H1 (cell line): Measurements from ENCODE around the gene ILF3. TPM values are rescaled to one million over a fixed set of nuclear protein-coding genes. Genes with fewer than 3 reads are reported as not detected.

Experiments used
- CTCF ChIA-PET: fragments of 300-600 bp; sonication (Branson Sonifier 250); formaldehyde crosslinking; loops from one replicate; lab custom pipeline; 2021; ENCODE audit not compliant: partially characterized antibody; lab: Charles Lee
- POLR2A ChIA-PET: fragments of 300-600 bp; sonication (Branson Sonifier 250); formaldehyde crosslinking; loops from one replicate; lab custom pipeline; 2021; ENCODE audit warnings: inconsistent platforms; ENCODE audit not compliant: partially characterized antibody; lab: Charles Lee
- DNase-seq, 2 experiments: peaks; one replicate each; pipeline versions ENCODE4 v3.0.0 to v3.0.0-alpha.2; 2010 to 2022; ENCODE audit warnings: low spot score in 2 of 2, low read depth in 1 of 2, mixed read lengths in 1 of 2
- FAIRE-seq: peaks from 2 replicates; lab custom pipeline; 2011; peaks lifted over from hg19 to GRCh38; lab: Jason Lieb, UNC
- H2AFZ ChIP-seq: 2 replicates; pipeline ENCODE4 v1.8.1; 2012; ENCODE audit warnings: low read length, inconsistent platforms
- H2AK5ac ChIP-seq: 2 replicates; pipeline ENCODE4 v1.6.1; 2013; ENCODE audit warnings: low read depth, low read length
- H2BK120ac ChIP-seq: replicated peaks from 2 replicates; pipeline ENCODE3; 2013; ENCODE audit warnings: low read depth, low read length, inconsistent platforms
- H2BK12ac ChIP-seq: 2 replicates; pipeline ENCODE4 v1.6.1; 2013; ENCODE audit warnings: low read depth, low read length
- H2BK15ac ChIP-seq: 2 replicates; pipeline ENCODE4 v1.6.1; 2013; ENCODE audit warnings: low read length
- H2BK20ac ChIP-seq: 2 replicates; pipeline ENCODE4 v1.6.1; 2013; ENCODE audit warnings: low read length
- H2BK5ac ChIP-seq: 2 replicates; pipeline ENCODE4 v1.6.1; 2013; ENCODE audit warnings: low read depth, low read length
- H3K14ac ChIP-seq: 2 replicates; pipeline ENCODE4 v1.6.1; 2013; ENCODE audit warnings: inconsistent platforms; ENCODE audit not compliant: insufficient read length
- H3K18ac ChIP-seq: 2 replicates; pipeline ENCODE4 v1.6.1; 2013; ENCODE audit warnings: low read length; ENCODE audit errors: extremely low read depth
- H3K23ac ChIP-seq: 2 replicates; pipeline ENCODE4 v1.6.1; 2013; ENCODE audit warnings: inconsistent platforms; ENCODE audit not compliant: insufficient read length
- H3K23me2 ChIP-seq: 2 replicates; pipeline ENCODE4 v1.6.1; 2013; ENCODE audit warnings: low read depth, low read length
- H3K27ac ChIP-seq: 2 replicates; pipeline ENCODE4 v1.6.1; 2011; ENCODE audit warnings: low read depth, low read length, inconsistent platforms
- H3K27me3 ChIP-seq, 4 experiments: replicated peaks in 1 of 4; 1 replicate in 1 of 4; 2 replicates in 3 of 4; pipeline versions ENCODE4 v1.6.1 to v1.8.1; 2011 to 2013; ENCODE audit warnings: low read length in 3 of 4, mild to moderate bottlenecking in 3 of 4, inconsistent platforms in 2 of 4, mixed read lengths in 2 of 4, moderate library complexity in 1 of 4; ENCODE audit not compliant: control insufficient read depth in 3 of 4, insufficient read depth in 3 of 4; ENCODE audit errors: extremely low read depth in 1 of 4
- H3K36me3 ChIP-seq, 4 experiments: 2 replicates each; pipeline versions ENCODE4 v1.6.1 to v1.8.1; 2011 to 2013; ENCODE audit warnings: mild to moderate bottlenecking in 4 of 4, low read length in 3 of 4, moderate library complexity in 2 of 4, control low read depth in 1 of 4, inconsistent platforms in 1 of 4; ENCODE audit not compliant: insufficient read depth in 4 of 4, control insufficient read depth in 2 of 4
- H3K4ac ChIP-seq: replicated peaks from 2 replicates; pipeline ENCODE3; 2013; ENCODE audit warnings: low read length, low read depth, mixed read lengths, inconsistent platforms; ENCODE audit not compliant: insufficient read length
- H3K4me1 ChIP-seq, 4 experiments: replicated peaks in 1 of 4; 1 replicate in 1 of 4; 2 replicates in 3 of 4; pipeline versions ENCODE4 v1.6.1 to v1.8.1; 2011 to 2013; ENCODE audit warnings: low read length in 3 of 4, inconsistent platforms in 2 of 4, mixed read lengths in 1 of 4; ENCODE audit not compliant: insufficient read depth in 4 of 4, control insufficient read depth in 3 of 4
- H3K4me2 ChIP-seq, 2 experiments: 2 replicates each; pipeline versions ENCODE4 v1.6.1 to v1.8.1; 2011 to 2013; ENCODE audit warnings: low read depth in 2 of 2, low read length in 2 of 2, control low read depth in 1 of 2, inconsistent platforms in 1 of 2, mild to moderate bottlenecking in 1 of 2; ENCODE audit not compliant: insufficient read depth in 1 of 2
- H3K4me3 ChIP-seq, 4 experiments: fragments of 200-600, 300-600 bp in 1 of 4; sonication (generic), shearing (Covaris generic), sonication (Bioruptor Twin) in 1 of 4; 2 replicates each; pipeline versions ENCODE4 v1.5.1 to v1.8.1; 2011 to 2016; ENCODE audit warnings: low read length in 4 of 4, low read depth in 3 of 4, control low read depth in 2 of 4, inconsistent platforms in 2 of 4, mild to moderate bottlenecking in 2 of 4, mixed read lengths in 1 of 4, moderate library complexity in 1 of 4; ENCODE audit not compliant: insufficient read depth in 2 of 4; ENCODE audit errors: extremely low read depth in 1 of 4
- H3K56ac ChIP-seq: replicated peaks from 2 replicates; pipeline ENCODE3; 2013; ENCODE audit warnings: low read depth, mild to moderate bottlenecking, mixed read lengths, low read length, inconsistent platforms; ENCODE audit not compliant: insufficient read length
- H3K79me1 ChIP-seq: 2 replicates; pipeline ENCODE4 v1.6.1; 2013; ENCODE audit warnings: low read depth, low read length, control low read depth
- H3K79me2 ChIP-seq, 2 experiments: 2 replicates each; pipeline versions ENCODE4 v1.6.1 to v1.8.1; 2012 to 2013; ENCODE audit warnings: low read length in 2 of 2, mild to moderate bottlenecking in 2 of 2, inconsistent platforms in 1 of 2; ENCODE audit not compliant: insufficient read depth in 2 of 2, control insufficient read depth in 1 of 2
- H3K9ac ChIP-seq, 4 experiments: replicated peaks in 1 of 4; 1 replicate in 1 of 4; 2 replicates in 3 of 4; pipeline versions ENCODE4 v1.6.1 to v1.8.1; 2011 to 2013; ENCODE audit warnings: low read depth in 3 of 4, low read length in 3 of 4, control low read depth in 2 of 4, mild to moderate bottlenecking in 2 of 4, moderate library complexity in 2 of 4, inconsistent platforms in 1 of 4; ENCODE audit errors: extremely low read depth in 1 of 4
- H3K9me3 ChIP-seq, 2 experiments: 2 replicates each; pipeline versions ENCODE4 v1.6.1 to v1.8.1; 2012 to 2013; ENCODE audit warnings: mild to moderate bottlenecking in 2 of 2, moderate library complexity in 2 of 2, control low read depth in 1 of 2, inconsistent platforms in 1 of 2, low read depth in 1 of 2, low read length in 1 of 2, mixed read lengths in 1 of 2; ENCODE audit not compliant: insufficient read depth in 2 of 2
- H4K20me1 ChIP-seq, 2 experiments: replicated peaks in 1 of 2; 2 replicates each; pipeline versions ENCODE3 to v1.8.1; 2011 to 2013; ENCODE audit warnings: inconsistent platforms in 2 of 2, low read length in 2 of 2, mild to moderate bottlenecking in 1 of 2; ENCODE audit not compliant: insufficient read depth in 2 of 2, control insufficient read depth in 1 of 2
- H4K5ac ChIP-seq: 2 replicates; pipeline ENCODE4 v1.6.1; 2013; ENCODE audit warnings: low read length, low read depth, mixed read lengths, inconsistent platforms; ENCODE audit not compliant: insufficient read length
- H4K8ac ChIP-seq: 2 replicates; pipeline ENCODE4 v1.8.0; 2013; ENCODE audit warnings: mild to moderate bottlenecking, moderate library complexity, low read length, inconsistent platforms; ENCODE audit not compliant: insufficient read depth; ENCODE audit errors: extremely low read depth
- H4K91ac ChIP-seq: replicated peaks from 2 replicates; pipeline ENCODE3; 2013; ENCODE audit warnings: low read length, mixed read lengths, inconsistent platforms; ENCODE audit not compliant: insufficient read length
- BCL11A ChIP-seq, 2 experiments: IDR thresholded peaks; one replicate each; pipeline ENCODE4 v1.6.1; 2011; ENCODE audit warnings: low read depth in 2 of 2, low read length in 2 of 2, mild to moderate bottlenecking in 2 of 2
- CHD1 ChIP-seq: IDR thresholded peaks from 2 replicates; pipeline ENCODE4 v1.6.1; 2012; ENCODE audit warnings: low read depth, low read length, improper control_type of control experiment
- CTBP2 ChIP-seq: IDR thresholded peaks from 2 replicates; pipeline ENCODE4 v1.7.0; 2011; ENCODE audit warnings: borderline replicate concordance, mild to moderate bottlenecking, moderate library complexity, mixed read lengths, low read length; ENCODE audit not compliant: insufficient read depth, insufficient read length
- CTCF ChIP-seq, 3 experiments: IDR thresholded peaks; 1 replicate in 2 of 3; 2 replicates in 1 of 3; pipeline versions ENCODE4 v1.5.1 to v1.6.1; 2011; ENCODE audit warnings: low read length in 3 of 3, mild to moderate bottlenecking in 3 of 3, inconsistent platforms in 2 of 3, low read depth in 1 of 3, moderate library complexity in 1 of 3; ENCODE audit not compliant: insufficient read depth in 1 of 3; ENCODE audit errors: control extremely low read depth in 1 of 3
- EZH2 ChIP-seq: fragments of 200-600 bp; sonication (generic); IDR thresholded peaks from 2 replicates; pipeline ENCODE4 v1.7.1; 2012; ENCODE audit warnings: low read depth, mild to moderate bottlenecking, moderate library complexity, low read length, inconsistent platforms; ENCODE audit not compliant: severe bottlenecking
- FOSL1 ChIP-seq: IDR thresholded peaks from 2 replicates; pipeline ENCODE4 v1.6.1; 2011; ENCODE audit warnings: mild to moderate bottlenecking, low read depth, low read length, moderate library complexity; ENCODE audit not compliant: insufficient read depth
- JUN ChIP-seq: IDR thresholded peaks from 2 replicates; pipeline ENCODE4 v1.6.1; 2011; ENCODE audit warnings: low read depth, mild to moderate bottlenecking, improper control_type of control experiment, low read length
- POLR2A ChIP-seq, 2 experiments: IDR thresholded peaks; 1 replicate in 1 of 2; 2 replicates in 1 of 2; pipeline ENCODE4 v1.6.1; 2011; ENCODE audit warnings: low read depth in 2 of 2, low read length in 2 of 2, mild to moderate bottlenecking in 2 of 2; ENCODE audit errors: control extremely low read depth in 1 of 2
- TAF7 ChIP-seq: optimal IDR thresholded peaks from 2 replicates; pipeline ENCODE3; 2011; ENCODE audit warnings: low read depth, mild to moderate bottlenecking, inconsistent platforms, low read length, moderate library complexity, borderline replicate concordance
- TBP ChIP-seq: IDR thresholded peaks from 2 replicates; pipeline ENCODE4 v1.6.1; 2011; ENCODE audit warnings: low read depth, low read length, improper control_type of control experiment
- TEAD4 ChIP-seq: IDR thresholded peaks from 2 replicates; pipeline ENCODE4 v1.6.1; 2012; ENCODE audit warnings: low read depth, low read length, inconsistent platforms, mixed read lengths
- WGBS, 2 experiments: shearing (Covaris generic) in 1 of 2; methylation state at CpG; one replicate each; pipeline versions ENCODE4 v1.1.6 to v1.1.7; 2013 to 2015; ENCODE audit warnings: low lambda C conversion rate in 2 of 2, mixed read lengths in 2 of 2, inconsistent platforms in 1 of 2, low coverage in 1 of 2, missing lambda C conversion rate in 1 of 2; ENCODE audit not compliant: insufficient replicate concordance in 2 of 2, insufficient coverage in 1 of 2, insufficient read length in 1 of 2; ENCODE audit errors: extremely low coverage in 1 of 2, missing lambda C conversion rate in 1 of 2; 5-methylcytosine and 5-hydroxymethylcytosine counted together
- polyA plus RNA-seq, 7 experiments: library from polyadenylated mRNA; depleted of rRNA in 3 of 7; stranded (reverse) in 5 of 7; unstranded in 2 of 7; fragments of >200 nt in 5 of 7; fragments of 200-250 nt in 2 of 7; gene quantifications; 1 replicate in 5 of 7; 2 replicates in 1 of 7; 4 replicates in 1 of 7; pipeline versions ENCODE4 v1.2.1 to v1.2.3, GENCODE V29; 2011 to 2013; ENCODE audit warnings: missing spikeins in 2 of 7, mixed read lengths in 2 of 7
- total RNA-seq: library from RNA; stranded (reverse); fragmentation: NEBNext Ultra II Directional; extraction: Animal tissue kit (Norgen Biotek cat#: 25700); gene quantifications from 2 replicates; pipeline ENCODE4 v1.2.1, GENCODE V29; 2021

The ILF3 gene
- total and polyA plus RNA-seq, 2 of the 8 experiments (the other 6 are each of a cell fraction or from before 2014, with no cell fraction given): 291 to 695 TPM

GRCh38 chr19:10713317-10713716 is 59.2 kb downstream of the ILF3 start:
- no peak overlapping the region for H3K4ac ChIP-seq
- peak overlapping the region; percentile 71; the same call in 1 of the 2 replicates for H4K8ac ChIP-seq
- ChIA-PET CTCF (interaction anchor here (1.0 to 2.6 kb wide), 4 partner anchors 13 to 230 kb away, joined by 3 to 10 read pairs (median 3); no protein-coding TSS in a partner anchor), POLR2A (interaction anchor here (0.9 to 55.9 kb wide), 3 partner anchors 12 to 175 kb away, joined by 3 to 1874 read pairs (median 8); partner anchors contain the start of genes ILF3 and QTRT1)
- H3K9ac ChIP-seq: no peak overlapping the region
- H2BK20ac ChIP-seq: no peak overlapping the region
- peaks cover 0 to under 1% of the 10 kb centered on the region in 2 experiments; a peak in 1 of 4 replicates for H3K79me2 ChIP-seq
- 99% methylated on average over 5 of the region's 5 CpGs; no CpG with 5 or more reads in 1 of the 2 experiments for WGBS, 2 experiments
- no peak for DNase-seq
- no peaks in the 10 kb centered on the region for H3K23me2 ChIP-seq
- no peak for FAIRE-seq
- no peaks in the 10 kb centered on the region for H4K20me1 ChIP-seq
- no peak overlapping the region for H2BK15ac ChIP-seq
- H2BK5ac ChIP-seq: no peak overlapping the region
- no peak overlapping the region for H3K27ac ChIP-seq
- H3K36me3 ChIP-seq: peaks cover 0 to 11% (median 2%) of the 10 kb centered on the region in 4 experiments; a peak in 3 of 8 replicates
- no peak overlapping the region for H2BK120ac ChIP-seq
- H4K91ac ChIP-seq: no peak overlapping the region
- no peaks in the 10 kb centered on the region for H3K9me3 ChIP-seq
- H2AFZ ChIP-seq: no peak overlapping the region
- H2BK12ac ChIP-seq: no peak overlapping the region
- no peak overlapping the region for H3K4me2 ChIP-seq
- no peaks in the 10 kb centered on the region for H3K27me3 ChIP-seq
- H3K56ac ChIP-seq: no peak overlapping the region
- no peak overlapping the region for H3K4me3 ChIP-seq
- H3K18ac ChIP-seq: no peak overlapping the region
- H3K14ac ChIP-seq: no peak overlapping the region
- H2AK5ac ChIP-seq: no peak overlapping the region
- H3K23ac ChIP-seq: no peak overlapping the region
- no peak overlapping the region for H4K5ac ChIP-seq
- no peaks in the 10 kb centered on the region for H3K79me1 ChIP-seq
- no peaks in the 10 kb centered on the region for H3K4me1 ChIP-seq
- TF ChIP-seq FOSL1 (no peak), EZH2 (no peak), POLR2A (IDR thresholded peaks at IDR 0.05; ENCODE audit: control extremely low read depth in 1 of 2, low read depth in 2 of 2, low read length in 2 of 2) (no peak), TBP (no peak), TAF7 (no peak), CTBP2 (no peak), BCL11A (IDR thresholded peaks at IDR 0.05; ENCODE audit: low read depth in 2 of 2, low read length in 2 of 2) (no peak), TEAD4 (no peak), CTCF (IDR thresholded peaks at IDR 0.05; ENCODE audit: control extremely low read depth in 1 of 3, insufficient read depth in 1 of 3, low read depth in 1 of 3, low read length in 3 of 3) (no peak), CHD1 (no peak), JUN (no peak)
